Endometrial microvascular endothelial cells (primary cell): ENCODE measurements around the gene KLHL6. TPM values are rescaled to one million over a fixed set of nuclear protein-coding genes. Genes with fewer than 3 reads are reported as not detected.
"Not testable (repeated sequence)": the region's sequence is repeated elsewhere in the genome, so short reads cannot be mapped to it uniquely, and the experiment has no call there.

Source experiments
- in situ Hi-C: cut with HindIII; loops from 2 replicates; pipeline ENCODE4 v1.10.0; 2017; ENCODE audit warnings: low sequenced_read_pairs, low pct_unique_long_range_greater_than_20kb; ENCODE audit errors: inconsistent ontology term
- total RNA-seq: library from RNA; depleted of rRNA; stranded (reverse); fragments of >200 nt; gene quantifications from one replicate; pipeline ENCODE4 v1.2.3, GENCODE V29; 2015; ENCODE audit errors: inconsistent ontology term

The KLHL6 gene
- total RNA-seq, 1 donor from 2014 or later, result 6.5 TPM

DNA sequence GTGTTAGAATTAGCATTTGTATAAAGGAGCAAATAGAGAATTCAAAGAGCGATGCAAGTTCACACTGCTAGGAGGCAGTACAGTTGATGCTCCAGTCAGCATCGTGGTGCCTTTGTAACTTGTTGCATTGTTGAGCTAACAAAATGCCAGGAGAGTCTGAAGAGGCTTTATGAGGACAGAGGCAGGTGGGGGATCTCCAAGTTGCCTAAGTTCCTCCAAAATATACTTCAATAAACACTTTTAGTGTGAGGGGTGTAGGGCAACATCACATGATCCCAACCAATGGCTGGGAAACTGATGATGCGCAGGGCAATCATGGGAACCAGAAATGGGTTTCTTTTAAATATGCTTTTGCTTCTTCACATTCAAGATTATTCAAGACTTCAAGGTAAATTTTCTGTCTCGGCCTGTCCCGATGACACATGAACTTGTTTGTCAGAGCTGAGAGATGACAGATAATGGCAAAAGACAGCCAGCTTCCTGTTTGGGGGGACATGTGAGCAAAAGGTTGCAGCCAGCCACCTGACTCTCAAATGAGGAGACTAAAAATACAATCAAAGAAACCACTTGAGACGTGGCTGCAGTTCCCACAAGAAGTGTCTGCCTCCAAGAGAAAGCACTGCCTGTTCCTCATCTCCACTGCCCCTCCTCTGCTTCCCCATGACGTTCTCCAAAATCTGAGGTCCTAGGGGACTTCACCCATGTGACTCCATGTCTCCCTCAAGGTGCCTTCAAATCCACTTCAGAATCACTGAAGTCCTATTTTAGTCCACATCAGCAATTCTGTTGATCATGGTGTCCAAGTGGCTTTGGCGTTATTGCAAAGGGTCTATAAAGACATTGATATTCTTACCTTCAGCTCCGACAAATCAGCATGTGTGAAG is 39.3 kb downstream of the KLHL6 start:
- in situ Hi-C loops, result no loop called here

DNA sequence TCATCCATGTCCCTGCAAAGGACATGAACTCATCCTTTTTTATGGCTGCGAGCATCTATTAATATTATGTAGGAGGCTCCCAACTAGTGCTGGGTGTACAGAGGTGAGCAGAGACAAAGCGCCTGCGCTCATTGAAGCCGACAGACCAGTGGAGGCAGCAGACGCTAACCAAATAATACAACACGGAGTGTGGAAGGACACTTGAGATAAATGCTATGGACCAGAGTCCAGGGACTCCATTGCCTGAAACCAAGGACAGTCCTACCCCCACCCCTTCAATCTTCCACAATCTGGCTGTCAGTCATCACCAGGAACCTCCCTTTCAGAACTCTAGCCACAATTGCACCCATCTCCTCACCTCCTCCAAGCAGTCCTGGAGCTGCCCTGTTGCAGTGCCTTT is 41.5 kb downstream of the KLHL6 start:
- in situ Hi-C loops, result no loop called here

DNA sequence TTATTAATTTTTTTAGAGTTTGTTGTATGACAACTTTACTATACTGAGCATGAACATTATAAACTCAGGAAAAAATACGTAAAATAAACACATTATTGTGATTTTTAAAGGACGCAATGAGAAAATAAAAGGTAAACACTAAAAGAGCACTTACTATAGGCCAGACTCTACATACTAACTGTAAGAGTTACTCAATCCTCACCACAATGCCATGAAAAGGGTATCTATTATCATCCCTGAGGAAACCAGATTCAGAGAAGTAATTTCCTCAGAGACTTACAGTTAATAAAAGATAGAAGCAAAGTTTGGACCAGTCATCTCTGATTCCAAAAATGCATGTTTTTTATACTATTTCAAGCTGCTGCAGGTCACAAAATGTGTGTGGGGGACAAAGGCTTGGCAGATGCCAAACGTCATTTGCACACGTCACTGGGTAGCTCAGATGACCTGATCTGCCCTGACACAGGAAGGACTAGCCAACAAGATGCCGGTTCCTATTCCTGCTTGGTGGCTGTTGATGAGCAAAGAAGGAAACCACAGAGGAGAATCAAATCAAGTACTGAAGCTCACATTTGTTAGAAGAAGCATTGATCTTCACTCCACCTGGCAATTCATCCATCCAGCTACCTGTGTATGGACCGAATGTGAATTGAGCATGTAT is 42.3 kb downstream of the KLHL6 start:
- in situ Hi-C loops, result no loop called here

DNA sequence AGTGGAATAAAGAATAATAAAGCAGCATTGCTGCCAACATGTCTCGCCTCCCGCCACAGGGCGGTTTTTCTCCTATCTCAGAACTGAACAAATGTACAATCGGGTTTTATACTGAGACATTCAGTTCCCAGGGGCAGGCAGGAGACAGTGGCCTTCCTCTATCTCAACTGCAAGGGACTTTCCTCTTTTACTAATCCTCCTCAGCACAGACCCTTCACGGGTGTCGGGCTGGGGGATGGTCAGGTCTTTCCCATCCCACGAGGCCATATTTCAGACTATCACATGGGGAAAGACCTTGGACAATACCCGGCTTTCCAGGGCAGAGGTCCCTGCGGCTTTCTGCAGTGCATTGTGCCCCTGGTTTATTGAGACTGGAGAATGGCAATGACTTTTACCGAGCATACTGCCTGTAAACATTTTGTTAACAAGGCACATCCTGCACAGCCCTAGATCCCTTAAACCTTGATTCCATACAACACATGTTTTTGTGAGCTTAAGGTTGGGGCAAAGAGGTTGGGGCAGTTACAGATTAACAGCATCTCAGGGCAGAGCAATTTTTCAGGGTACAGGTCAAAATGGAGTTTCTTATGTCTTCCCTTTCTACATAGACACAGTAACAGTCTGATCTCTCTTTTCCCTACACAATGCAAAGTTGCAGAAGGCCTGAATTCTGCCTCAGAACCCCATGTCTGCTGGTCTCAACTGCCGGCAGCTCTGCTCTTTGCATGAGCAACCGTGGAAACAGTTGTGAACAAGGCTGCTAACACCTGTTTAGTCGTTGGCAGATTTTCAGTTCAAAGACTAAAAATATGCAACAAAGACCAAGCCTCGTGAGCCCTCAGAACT is 44.0 kb downstream of the KLHL6 start:
- in situ Hi-C loops, result not testable (repeated sequence)

DNA sequence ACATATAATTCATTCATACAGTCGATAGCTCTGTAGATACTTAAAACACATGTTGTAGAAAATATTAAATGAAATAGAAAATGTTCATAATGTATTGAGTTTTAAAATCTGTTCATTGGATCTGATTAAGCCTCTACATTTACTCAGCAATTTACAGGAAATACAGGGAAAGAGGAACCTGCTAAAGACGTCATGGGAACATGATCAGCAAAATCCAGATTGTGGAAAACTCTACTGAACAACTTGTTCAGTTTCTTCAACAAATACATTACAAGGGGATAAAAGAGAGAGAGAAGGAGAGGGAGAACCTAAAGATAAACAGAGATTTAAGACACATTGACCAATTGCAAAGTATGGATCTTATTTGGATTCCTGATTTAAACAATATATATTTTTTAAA is 46.7 kb downstream of the KLHL6 start:
- in situ Hi-C loops, result no loop called here

DNA sequence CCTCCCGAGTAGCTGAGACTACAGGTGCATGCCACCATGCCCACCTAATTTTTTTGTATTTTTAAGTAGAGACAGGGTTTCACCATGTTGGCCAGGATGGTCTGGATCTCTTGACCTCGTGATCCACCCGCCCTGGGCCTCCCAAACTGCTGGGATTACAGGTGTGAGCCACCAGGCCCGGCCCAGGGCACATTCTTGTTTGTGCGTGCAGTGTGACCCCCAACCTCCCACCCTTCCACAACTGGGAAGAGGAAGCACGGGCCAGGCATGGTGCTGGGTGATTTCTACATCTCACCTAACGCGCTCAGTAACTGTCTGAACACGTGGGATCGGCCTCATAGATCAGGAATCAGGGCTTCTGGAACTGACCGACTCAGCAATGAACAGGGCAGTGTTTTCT is 48.0 kb downstream of the KLHL6 start:
- in situ Hi-C loops, result no loop called here

DNA sequence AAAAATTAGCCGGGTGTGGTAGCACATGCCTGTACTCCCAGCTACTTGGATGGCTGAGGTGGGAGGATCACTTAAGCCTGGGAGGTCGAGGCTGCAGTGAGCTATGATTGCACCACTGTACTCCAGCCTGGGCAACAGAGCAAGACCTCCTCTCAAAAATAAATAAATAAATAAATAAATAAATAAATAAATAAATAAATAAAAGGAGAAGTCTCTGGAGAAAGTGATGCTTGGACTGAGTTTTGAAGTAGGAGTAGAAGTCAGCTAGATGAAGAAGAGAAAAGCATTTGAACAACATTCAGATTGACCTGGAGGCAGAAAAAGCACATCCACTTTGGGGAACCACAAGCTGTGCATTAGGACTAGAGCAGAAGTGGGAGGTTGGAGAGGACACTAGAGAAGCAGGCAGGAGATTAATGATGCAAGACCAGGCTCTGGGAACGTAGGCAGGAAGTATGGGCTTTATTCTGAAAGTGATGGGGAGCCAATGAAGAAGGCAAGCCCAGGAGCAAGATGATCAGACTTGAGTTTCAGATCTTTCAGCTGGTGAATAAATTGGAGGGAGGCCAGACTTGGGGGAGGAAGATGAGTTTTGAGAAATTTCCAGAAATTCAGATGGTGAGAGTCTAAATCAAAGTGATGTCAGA is 48.7 kb downstream of the KLHL6 start:
- in situ Hi-C loops, result no loop called here

DNA sequence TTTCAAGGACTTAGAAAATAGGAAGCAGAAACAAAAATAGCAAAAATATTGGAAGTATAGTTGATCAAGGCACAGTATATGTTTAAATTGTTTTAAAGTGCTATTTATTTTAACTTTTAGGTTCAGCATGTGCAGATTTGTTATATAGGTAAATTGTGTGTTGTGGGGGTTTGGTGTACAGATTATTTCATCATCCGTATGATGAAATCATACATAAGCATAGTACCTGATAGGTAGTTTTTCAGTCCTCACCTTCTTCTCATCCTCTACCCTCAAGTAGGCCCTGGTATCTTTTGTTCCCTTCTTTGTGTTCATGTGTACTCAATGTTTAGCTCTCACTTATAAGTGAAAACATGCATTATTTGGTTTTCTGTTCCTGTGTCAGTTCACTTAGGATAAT is 50.9 kb downstream of the KLHL6 start:
- in situ Hi-C loops, result no loop called here

DNA sequence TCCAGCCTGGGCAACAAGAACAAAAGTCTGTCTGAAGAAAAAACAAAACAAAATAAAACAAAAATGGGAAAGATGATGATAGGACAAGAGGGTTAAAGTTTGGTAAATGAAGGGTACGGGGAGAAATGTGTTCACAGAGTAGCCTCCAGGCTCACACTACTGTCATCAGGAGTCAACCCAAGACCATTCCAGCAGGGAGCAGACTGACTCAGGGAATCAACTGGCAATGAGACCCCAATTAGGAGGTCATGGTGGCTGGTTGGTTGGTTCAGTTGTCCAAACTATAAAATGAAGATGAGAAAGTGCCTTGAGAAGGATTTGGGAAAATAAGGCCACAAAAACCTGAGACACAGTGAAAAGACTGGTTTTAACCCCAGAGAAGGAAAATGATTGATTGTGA is 51.8 kb downstream of the KLHL6 start:
- in situ Hi-C loops, result no loop called here

DNA sequence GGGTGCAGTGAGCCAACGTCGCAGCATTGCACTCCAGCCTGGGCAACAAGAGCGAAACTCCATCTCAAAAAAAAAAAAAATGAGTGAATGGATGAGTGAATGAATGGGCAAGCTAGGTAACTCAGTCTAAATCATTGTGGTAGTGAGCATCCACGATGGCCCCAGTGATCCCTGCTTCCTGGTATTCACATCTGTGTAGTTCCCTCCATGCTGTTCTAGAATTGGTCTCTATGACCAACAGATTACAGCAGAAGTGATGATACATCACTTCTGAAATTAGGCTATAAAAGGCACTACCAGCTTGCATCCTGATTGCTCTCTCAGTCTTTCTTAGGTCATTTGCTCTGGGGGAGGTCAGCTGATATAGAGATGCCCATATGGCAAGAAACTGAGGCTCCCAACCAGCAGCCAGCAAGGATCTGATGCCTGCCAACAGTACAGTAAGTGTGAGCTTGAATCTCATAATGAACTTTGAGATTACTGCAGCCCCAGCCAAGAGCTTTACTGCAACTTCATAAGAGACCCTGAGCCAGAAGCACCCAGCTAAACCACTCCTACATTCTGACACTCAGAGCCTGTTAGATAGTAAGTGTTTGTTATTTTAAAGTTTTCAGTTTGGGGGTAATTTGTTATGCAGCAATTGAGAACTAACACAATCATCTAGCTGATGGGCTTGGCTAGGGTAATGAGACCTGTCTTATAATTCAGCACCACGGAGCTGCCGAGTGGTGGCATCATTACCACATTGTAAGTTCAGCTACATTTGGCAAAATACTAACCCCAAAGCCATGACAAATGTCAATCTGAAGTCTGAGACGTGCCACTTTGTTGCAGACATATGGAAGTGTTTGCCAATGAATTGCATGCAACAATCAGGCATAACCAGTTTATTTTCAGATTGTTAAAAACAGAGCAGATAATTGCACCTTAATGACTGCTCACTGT is 53.0 kb downstream of the KLHL6 start:
- in situ Hi-C loops, result no loop called here

DNA sequence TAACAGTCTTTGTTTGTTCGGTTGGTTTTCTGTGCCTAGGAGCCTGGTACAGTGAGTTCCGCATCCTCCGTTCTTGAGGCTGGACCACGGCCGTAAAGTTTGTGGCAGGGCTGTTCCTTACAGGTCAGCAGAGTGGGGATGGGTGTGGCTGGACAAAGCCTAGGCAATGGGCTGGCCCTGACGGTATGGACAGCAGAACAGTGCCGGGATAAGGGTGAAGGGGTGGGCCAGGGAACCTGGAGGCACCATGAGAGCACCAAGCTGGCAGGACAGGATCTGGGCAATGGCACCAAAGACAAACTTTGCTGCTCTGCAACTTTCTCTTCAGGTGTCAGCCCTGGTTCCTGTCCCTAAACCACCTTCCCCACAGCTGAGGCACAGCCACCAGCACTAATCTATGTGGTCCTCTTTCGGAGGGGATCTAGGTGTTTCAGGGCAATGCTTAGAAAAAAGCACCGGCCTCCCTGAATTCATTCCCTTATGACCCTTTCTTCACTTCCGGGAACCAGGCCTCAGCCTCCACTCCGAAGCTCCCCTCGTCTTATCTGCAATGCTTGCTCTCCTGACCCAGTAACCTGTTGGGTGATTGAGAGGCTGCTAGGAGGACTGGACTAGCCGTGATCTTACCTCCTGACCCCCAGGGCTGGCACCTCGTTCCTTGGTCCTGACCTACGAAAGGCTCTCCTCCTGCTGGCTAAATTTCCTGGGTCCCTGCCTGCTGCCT is 54.4 kb downstream of the KLHL6 start:
- in situ Hi-C loops, result no loop called here

DNA sequence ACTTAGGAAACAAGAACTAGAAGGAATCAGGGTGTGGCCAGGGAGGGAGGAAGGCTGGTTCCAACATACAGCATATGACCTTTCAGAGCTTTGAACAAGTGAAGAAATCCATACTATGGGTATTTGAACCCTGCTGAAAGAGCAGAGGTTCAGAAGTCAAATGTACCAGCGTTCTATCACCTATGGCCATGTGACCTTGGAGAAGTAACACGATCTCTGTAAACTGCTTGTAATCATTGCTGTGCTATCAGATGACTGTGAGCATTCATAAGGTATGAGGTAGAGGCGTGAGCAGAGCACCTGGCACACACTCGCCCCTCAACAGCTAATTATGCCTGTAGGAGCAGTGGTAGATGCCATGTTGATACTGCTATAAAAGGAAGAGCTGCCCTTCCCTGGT is 55.2 kb downstream of the KLHL6 start:
- in situ Hi-C loops, result no loop called here

DNA sequence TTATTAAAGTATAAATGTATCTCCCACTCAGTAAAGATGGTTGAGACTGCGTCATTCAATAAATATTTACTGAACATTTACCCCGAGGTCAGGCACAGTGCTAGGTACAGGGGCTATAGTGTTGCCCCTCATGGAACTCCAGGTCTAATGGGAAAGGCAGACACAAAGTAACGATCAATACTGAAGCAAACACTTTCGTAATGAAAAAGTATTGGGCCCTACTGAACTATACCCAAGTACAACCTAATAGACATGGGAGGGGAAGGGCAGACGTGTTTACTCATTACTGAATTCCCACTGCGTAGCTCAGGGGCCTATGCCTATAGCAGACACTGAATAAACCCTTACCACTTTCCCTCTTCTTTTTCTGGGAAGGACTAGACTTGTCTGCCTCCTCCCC is 56.9 kb downstream of the KLHL6 start:
- in situ Hi-C loops, result no loop called here

DNA sequence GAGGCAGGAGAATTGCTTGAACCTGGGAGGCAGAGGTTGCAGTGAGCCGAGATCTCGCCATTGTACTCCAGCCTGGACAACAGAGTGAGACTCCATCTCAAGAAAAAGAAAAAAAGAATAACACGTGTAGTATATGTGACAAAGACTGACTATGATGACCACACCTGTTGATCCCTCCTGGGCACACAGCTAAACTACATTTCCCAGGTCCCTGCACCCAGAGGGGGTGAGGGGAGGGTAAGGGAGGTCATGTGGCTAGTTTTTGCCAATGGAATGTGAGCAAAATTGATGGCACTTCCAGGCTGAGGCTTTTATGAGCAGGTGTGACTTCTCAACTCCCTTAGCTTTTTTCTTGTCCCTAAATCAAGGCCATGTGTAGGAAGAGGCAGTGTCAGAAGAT is 58.2 kb downstream of the KLHL6 start:
- in situ Hi-C loops, result no loop called here

DNA sequence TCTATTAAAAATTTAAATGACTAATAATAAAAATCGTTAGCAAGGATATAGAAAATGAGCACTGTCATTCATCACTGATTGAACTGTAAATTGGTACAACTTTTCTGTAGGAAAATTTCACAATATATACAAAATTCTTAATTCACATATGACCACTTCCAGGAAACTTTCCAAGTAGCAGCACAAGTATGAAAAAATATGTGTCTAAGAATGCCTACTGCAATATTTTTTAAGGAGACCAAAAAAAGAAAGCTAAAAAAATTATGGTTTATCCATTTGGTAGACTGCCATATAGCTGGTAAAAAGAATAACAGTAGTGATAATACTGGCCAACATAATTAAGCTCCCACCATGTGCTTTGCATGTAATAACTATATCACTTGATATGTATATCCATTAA is 59.2 kb downstream of the KLHL6 start:
- in situ Hi-C loops, result no loop called here

DNA sequence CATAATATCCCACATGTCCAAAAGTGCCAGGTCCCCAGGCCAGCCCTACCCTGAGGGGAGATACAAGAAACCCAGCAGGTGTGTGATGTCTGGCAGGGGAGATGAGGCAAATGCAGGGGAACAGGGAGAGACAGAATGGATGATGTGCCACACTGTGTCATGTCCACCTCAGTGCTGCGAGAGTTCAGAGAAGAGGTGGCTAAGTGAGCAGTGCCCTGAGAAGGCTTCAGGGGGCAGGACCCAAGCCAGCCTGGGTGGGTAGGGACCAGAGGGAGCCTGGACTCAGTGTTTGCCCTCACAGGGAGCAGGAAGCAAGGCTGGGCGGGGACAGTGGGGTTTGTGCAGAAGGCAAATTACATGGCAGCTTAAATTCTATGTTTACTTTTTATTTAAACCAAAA is 61.2 kb downstream of the KLHL6 start:
- in situ Hi-C loops, result no loop called here

DNA sequence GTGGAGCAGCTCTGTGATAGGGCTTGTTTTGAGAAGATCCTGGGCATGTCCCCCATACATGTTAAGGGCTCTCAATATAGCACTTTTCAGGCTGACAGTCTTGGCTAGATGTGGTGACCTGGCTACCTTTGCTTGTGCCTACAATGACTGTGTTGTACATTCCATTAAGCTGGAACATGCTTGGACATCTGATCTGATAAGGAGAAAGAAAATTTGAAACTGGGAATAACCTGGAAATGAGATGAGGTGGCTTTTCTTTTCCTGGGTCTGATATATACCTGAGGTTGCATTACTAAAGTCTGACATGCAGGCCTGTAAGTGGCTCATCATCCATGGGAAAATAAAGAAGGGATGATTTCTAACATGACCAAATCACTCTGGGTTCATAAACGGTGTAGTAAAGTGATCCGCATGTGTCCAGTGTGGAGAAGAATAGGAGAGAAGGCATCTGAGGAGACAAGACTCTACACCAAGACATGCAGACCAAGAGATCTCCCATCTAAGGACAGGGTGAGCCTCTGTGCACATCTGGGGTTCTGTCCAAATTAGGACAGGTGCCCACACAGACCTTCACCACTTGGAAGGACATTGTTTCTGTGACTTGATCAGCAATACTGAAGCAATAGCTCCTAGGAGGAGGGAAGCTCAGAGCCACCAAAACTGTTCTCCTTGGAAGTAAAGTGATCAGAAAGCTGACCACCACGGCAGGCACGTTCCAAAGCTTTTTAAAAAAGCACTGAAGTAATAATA is 62.0 kb downstream of the KLHL6 start:
- in situ Hi-C loops, result no loop called here
